Measurements from ENCODE around the gene CRIM1. TPM values are rescaled to one million over a fixed set of nuclear protein-coding genes. Genes with fewer than 3 reads are reported as not detected.

Gene CRIM1
- total RNA-seq, 4 donors from 2014 or later = 71.7 to 132 (median 118) TPM

GRCh38 chr2:36486521-36487044 lies 131.0 kb downstream of the CRIM1 start:
- H3K4me3 ChIP-seq (ENCODE audit: low read depth, poor library complexity, severe bottlenecking) = no peak overlapping the region
- DNase-seq (ENCODE audit: low spot score in 2 of 2) = no peak
- WGBS, 2 donors = 60 to 74% methylated on average over 1 of the region's 1 CpG
- intact Hi-C loops (cut with DNase I; ENCODE audit: low total_unique reads) = no loop called here
- TF ChIP-seq POLR2A (IDR thresholded peaks at IDR 0.05) = no peak
- TF ChIP-seq CTCF (IDR thresholded peaks at IDR 0.05) = no peak

GRCh38 chr2:36487947-36488346 lies 132.4 kb downstream of the CRIM1 start:
- no peak overlapping the region for H3K4me3 ChIP-seq (ENCODE audit: low read depth, poor library complexity, severe bottlenecking)
- TF ChIP-seq POLR2A (IDR thresholded peaks at IDR 0.05) (no peak), CTCF (IDR thresholded peaks at IDR 0.05) (no peak)
- WGBS, 2 donors = 90 to 91% methylated on average over 4 of the region's 4 CpGs
- no peak for DNase-seq (ENCODE audit: low spot score in 2 of 2)
- intact Hi-C loops (cut with DNase I; ENCODE audit: low total_unique reads) = no loop called here

- DNase-seq (ENCODE audit: low spot score in 2 of 2) = no peak
- H3K4me3 ChIP-seq (ENCODE audit: low read depth, poor library complexity, severe bottlenecking) = no peak overlapping the region
- WGBS, 2 donors = 47 to 55% methylated on average over 5 of the region's 5 CpGs
- TF ChIP-seq POLR2A (IDR thresholded peaks at IDR 0.05) (no peak), CTCF (IDR thresholded peaks at IDR 0.05) (no peak)
- intact Hi-C loops (cut with DNase I; ENCODE audit: low total_unique reads) = no loop called here
Observed at GRCh38 chr2:36489281-36489680, 133.7 kb downstream of the CRIM1 start.

- 55 to 69% methylated on average over 4 of the region's 4 CpGs for WGBS, 2 donors
- H3K4me3 ChIP-seq (ENCODE audit: low read depth, poor library complexity, severe bottlenecking) = no peak overlapping the region
- intact Hi-C loops (cut with DNase I; ENCODE audit: low total_unique reads) = no loop called here
- TF ChIP-seq POLR2A (IDR thresholded peaks at IDR 0.05) = no peak
- TF ChIP-seq CTCF (IDR thresholded peaks at IDR 0.05) = no peak
- DNase-seq (ENCODE audit: low spot score in 2 of 2) = no peak
Observed at GRCh38 chr2:36490749-36491148, 135.2 kb downstream of the CRIM1 start.

- DNase-seq (ENCODE audit: low spot score in 2 of 2) = no peak
- WGBS, 2 donors = 72% methylated on average over 6 of the region's 6 CpGs
- no peak overlapping the region for H3K4me3 ChIP-seq (ENCODE audit: low read depth, poor library complexity, severe bottlenecking)
- TF ChIP-seq POLR2A (IDR thresholded peaks at IDR 0.05) (no peak), CTCF (IDR thresholded peaks at IDR 0.05) (no peak)
- intact Hi-C loops (cut with DNase I; ENCODE audit: low total_unique reads) = no loop called here
Observed at GRCh38 chr2:36492216-36492945, 136.8 kb downstream of the CRIM1 start.

GRCh38 chr2:36493306-36493705 lies 137.7 kb downstream of the CRIM1 start:
- DNase-seq (ENCODE audit: low spot score in 2 of 2) = no peak
- intact Hi-C loops (cut with DNase I; ENCODE audit: low total_unique reads) = no loop called here
- TF ChIP-seq POLR2A (IDR thresholded peaks at IDR 0.05) = no peak
- TF ChIP-seq CTCF (IDR thresholded peaks at IDR 0.05) = no peak
- no peak overlapping the region for H3K4me3 ChIP-seq (ENCODE audit: low read depth, poor library complexity, severe bottlenecking)

All from lower leg skin (tissue), 4 donors.